HG02973 (cell line): ENCODE measurements around the gene GP1BB.
"Not testable (repeated sequence)": the region's sequence is repeated elsewhere in the genome, so short reads cannot be mapped to it uniquely, and the experiment has no call there.

Source experiments
- ATAC-seq: cut with Tn5 transposase; IDR thresholded peaks from one replicate; pipeline ENCODE4 v1.9.1; 2021; ENCODE audit warnings: moderate library complexity; ENCODE audit not compliant: unreplicated experiment

GP1BB gene

DNA sequence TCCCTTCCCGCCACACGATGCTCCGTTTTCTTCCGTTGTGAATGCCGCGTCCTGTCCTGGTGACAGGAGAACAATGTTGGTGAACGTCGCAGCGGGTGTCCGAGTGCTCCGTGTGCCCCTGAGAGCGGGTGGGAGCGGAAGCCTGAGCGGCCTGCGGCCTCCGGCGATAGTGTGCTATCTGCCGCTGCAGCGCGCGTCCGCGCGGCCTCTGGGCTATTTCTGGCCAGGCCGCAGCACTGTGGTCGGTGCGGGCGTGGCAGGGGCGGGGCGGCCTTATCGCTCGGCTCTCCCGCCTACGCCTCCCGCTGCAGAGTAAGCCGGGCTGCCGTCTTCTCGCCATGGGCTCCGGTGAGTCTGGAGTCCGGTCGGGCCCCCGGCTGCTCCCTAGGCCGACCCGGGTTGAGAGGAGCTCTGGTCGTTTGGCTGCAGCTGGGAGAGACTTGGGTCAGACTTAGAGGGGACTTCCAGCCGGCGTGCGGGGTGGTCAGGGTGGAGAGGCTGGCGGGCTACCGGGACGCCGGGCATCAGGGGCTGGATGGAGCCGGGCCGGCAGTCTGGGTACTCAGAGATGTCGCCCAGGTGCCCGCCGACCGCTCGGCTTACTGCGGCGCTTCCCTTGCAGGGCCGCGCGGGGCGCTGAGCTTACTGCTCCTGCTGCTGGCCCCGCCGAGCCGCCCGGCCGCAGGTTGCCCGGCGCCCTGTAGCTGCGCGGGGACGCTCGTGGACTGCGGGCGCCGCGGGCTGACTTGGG lies at the start of gene GP1BB:
Gene GP1BB (plus strand): TSS at position 308 of the 751 bp plus-strand sequence. CDS start 31 bp downstream, at position 339.
- ATAC-seq, result no peak

GRCh38 chr22:19673660-19674059 lies 49.7 kb upstream of the GP1BB start:
- ATAC-seq, result no peak

DNA sequence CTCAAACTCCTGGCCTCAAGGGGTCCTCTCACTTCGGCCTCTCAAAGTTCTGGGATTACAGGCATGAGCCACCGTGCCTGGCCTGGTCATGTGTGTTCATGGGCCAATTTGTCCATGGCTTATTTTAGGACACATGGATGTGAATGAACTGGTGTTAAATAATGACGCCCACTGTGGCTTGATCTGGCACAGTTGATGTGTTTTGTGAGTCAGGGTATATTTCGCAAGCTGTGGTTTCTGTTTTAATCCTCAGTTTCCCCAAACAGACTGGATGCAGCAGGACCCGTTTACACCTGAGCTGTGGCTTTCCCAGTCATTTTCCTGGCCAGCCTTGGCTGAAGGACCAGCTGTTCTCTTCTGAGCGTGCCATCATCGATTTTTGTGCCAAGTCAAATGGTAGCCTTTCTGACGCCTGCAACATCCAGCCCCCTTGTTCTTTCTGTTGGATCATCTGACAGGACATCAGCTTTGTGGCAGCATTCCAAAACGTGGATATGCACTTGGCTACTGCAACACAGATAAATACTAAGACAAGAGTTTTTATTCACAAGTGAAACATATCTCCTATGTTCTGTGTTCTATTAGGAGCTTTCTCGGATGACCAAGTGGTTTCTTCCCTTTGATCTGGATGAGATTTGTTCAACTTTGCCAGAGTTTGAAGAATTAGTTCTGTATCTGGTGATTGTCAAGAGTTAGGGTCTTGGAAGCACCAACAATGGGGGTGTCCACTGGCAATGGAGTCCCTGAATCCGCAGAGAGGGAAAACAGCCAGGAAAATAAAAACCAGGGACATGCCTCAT lies 49.0 kb upstream of the GP1BB start:
- no peak for ATAC-seq

GRCh38 chr22:19674929-19675253 lies 48.4 kb upstream of the GP1BB start:
- ATAC-seq, result no peak

DNA sequence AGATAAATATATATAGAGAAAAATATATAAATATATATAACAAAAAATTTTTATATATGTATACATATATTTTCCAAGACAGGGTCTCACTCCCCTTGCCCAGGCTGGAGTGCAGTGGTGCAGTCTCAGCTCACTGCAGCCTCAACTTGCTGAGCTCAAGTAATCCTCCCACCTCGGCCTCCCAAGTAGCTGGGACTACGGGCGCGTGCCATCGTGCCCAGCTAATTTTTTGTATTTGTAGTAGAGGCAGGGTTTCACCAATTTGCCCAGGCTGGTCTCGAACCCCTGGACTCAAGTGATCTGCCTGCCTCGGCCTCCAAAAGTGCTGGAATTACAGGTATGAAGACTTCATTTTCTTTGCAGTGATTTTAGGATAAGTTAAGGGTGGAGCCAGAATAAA lies 47.9 kb upstream of the GP1BB start:
- ATAC-seq, result no peak

- not testable (repeated sequence) for ATAC-seq
Measured at GRCh38 chr22:19676437-19676836, 46.9 kb upstream of the GP1BB start.

DNA sequence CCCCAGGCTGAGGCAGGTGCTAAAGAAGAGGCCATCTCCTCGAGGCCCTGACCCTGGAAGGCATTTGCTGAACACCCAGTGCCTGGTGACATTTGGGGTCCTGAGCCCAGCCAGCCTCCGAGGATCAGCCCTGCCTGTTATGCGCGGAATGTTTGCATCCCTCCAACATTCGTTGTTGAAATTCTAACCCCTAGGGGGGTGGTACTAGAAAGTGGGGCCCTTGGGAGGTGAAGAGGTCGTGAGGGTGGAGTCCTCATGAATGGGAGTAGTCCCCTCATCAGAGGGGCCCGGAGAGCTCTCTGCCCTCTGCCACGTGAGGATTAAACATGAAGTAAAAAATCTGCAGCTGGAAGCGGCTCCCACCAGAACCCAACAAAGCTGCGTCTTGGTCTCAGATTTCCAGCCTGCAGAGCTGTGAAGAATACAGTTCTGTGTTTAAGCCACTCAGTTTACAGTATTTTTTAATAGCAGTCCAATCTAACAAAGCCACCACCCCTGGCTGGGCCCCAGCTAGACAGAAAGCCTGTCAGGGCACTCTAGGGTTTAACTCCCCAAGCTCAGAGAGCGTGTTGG lies 44.3 kb upstream of the GP1BB start:
- ATAC-seq, result no peak

DNA sequence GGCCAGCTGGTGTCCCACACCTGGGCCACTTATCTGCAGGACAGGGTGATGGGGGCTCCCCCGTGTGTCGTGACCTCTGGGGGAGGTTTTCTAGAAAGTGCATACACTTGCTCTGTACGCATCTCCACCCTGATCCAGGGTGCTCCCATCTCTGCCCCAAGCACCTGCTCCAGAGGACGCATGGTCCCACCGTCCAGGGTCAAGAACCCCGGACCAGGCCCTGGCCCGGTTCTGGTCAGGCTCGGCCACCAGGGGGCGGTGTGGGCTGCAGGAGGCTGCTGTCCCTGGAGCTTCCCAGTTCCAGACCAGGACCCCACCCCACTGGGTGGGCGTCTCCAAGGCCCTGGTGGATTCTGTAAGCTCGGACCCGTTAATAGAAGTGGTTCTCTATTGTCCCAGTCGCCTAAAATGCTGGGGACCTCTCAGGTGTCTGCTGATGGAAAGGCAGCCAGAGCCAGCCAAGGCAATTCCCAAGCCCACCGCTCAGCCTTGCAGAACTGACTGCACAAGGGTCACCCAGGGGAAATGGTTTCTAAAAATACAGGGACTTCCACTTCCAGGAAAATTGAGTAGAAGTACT lies 43.7 kb upstream of the GP1BB start:
- no peak for ATAC-seq

DNA sequence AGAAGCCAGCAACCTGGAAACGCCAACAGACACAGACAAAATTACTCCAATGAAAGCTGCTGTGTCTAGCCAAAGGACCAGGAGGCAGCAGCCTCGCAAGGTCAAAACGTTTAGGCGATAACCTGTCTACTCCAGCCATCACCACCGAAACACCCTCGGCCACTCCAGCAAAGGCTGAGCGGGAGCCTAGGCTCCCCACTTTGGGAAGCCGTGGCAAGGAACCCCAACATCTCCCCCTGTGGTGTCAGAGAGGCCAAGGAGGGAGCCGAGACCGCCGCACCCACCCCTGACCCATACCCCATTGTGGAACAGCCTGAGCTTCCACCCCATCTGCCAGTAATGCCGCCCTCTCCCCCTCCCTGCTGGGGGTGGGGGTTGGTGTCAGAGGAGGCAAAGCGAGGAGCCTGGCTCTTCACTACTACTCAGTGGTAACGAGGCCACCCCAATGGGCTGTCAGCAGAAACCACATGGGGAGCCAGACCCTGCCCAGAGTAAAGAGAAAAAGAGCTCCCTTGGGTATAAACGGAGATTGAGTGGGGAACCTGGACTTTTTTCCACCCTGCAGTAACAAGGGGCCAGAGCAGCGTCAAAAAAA lies 43.0 kb upstream of the GP1BB start:
- no peak for ATAC-seq

DNA sequence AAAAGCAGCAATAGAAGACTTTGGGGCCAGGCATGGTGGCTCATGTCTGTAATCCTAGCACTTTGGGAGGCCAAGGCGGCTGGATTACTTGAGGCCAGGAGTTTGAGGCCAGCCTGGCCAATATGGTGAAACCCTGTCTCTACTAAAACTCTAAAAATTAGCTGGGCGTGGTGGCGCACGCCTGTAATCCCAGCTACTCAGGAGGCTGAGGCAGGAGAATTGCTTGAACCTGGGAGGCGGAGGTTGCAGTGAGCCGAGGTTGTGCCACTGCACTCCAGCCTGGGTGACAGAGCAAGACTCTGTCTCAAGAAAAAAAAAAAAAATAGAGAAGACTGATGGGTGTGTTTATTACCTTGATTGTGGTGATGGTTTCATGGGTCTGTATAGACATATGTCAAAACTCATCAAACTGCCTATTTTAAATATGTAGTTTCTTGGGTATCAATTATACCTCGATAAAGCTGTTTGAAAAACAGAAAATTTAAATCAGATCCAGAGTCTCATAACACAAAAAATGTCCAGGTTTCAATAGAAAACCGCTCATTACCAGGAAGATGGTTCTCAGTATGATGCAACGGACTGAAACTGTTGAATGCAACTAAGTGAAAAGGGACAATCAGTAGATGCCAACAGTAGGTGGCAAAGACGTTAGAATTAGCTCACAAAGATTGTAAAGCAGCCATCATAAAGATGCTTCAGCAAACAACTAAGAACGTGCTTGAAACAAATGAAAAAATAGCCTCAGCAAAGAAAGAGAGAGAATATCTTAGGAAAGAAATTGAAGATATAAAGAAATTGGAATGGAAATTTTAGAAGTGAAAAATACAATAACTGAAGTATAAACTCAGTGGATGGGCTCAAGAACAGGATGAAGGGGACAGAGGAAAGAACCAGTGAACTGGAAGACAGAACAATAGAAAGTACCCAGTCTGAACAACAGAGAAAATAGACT lies 42.2 kb upstream of the GP1BB start:
- no peak for ATAC-seq

DNA sequence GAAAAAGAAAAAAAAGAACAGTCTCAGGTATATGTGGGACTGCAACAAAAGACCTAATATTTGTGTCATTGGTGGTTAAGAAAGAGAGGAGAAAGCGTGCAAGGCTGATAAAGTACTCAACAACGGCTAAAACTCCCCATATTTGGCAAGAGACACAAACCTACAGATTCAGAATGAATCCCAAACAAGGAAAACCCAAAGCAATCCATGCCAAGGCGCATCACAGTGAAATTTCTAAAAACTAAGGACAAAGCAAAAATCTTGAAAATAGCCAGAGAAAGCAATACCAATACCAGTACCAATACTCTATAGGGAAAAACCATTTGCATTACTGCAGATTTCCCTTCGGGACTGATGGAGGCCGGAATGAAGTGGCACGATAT lies 41.5 kb upstream of the GP1BB start:
- no peak for ATAC-seq

GRCh38 chr22:19686946-19687345 lies 36.4 kb upstream of the GP1BB start:
- no peak for ATAC-seq

DNA sequence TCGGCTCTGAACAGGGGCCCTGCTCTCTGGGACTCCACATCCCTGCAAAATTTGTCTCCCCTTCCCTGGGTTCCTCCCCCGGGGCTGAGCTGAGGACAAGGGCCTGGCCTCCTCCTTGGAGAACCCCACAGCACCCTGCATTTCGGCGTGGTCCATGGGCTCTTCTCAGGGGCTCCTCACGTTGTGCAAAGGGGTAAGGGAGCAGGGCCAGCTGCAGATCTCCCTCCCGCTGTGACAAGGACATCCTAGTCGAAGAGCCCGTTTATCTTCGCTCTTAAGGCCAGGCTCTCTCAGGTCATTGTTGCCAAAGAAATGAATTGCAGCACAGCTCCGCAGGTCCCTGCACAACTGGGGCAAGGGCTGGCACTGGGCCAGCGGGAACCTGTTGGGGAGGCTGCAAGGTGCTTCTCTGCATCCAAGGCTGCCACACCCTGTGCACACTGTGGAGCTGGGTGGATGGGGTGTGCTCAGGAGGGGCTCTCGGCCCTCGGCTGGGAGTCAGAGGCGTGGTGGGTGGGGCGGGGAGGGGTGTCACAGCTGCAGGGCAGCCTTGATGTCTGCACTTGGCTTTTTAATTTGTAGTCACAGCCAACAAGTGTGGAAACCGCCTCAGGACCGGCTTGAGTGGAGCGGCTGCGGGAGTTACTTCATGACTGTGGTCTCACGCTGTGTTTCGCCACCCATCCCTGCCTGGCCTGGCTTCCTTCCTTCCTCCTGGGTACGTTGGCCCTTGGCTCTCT lies 35.6 kb upstream of the GP1BB start:
- no peak for ATAC-seq

GRCh38 chr22:19688301-19689290 lies 34.7 kb upstream of the GP1BB start:
- no peak for ATAC-seq

GRCh38 chr22:19689408-19689807 lies 33.9 kb upstream of the GP1BB start:
- ATAC-seq, result no peak

DNA sequence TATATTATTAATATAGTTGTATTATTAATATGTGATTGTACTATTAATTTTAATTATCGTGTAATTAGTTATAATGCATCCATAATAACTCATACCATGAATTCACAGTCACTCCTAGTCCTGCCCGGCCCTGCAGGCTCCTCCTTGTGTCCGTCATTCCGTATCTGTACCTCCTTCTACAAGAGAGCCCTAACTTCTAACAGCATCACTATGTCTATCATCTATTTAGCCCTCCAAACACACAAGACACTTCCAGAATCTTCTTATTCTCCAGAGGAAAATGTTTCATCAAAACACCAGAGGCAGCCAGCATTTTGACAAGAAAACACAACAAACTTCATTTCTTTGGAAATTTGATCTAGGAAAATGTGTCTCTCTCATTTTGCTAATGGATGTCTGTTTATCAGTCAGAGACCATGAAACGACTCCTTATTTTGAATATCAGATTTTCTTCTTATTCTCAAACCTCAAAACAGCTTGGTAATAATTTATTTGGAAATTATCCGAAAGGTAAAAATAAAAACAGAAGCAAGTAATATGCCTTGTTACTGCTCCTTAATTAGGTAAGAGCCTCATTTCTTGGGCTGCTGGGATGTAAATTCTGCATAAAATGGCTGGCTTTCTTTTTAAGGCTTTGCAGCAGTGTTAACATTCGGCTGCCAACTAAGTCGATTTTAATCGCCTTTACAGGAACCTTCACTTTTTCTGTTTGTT lies 32.2 kb upstream of the GP1BB start:
- no peak for ATAC-seq

DNA sequence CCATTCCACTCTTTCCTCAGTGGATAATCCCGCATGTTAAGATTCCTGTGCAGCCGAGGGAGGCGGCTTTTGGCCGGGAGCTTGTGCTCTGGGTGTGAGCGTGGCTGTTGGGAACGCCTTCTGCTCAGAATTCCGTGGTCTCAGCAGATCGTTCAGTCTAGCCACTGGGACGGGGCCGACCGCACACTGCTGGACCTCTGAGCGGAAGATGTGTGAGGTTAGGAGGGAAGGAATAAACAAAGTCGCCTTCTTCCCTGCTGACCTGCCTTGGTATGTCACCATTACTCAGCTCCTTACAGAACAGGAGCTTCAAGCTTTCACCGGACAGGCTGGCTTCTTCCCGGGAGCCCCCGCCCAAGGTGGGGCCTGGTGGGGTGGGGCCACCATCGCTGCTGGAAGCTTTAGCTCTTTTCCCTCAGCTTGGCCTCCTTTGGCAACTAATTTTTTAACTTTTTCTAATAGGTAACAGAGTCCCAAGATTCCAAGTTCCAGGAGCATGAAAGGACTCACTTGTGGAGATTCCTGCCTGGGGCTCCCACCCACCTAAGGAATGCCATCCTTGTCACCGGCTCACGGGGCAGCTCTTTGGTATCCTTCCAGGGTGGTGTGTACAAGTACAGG lies 31.5 kb upstream of the GP1BB start:
- no peak for ATAC-seq
